ENCODE measurements around the gene TRIM77.
"Not testable (repeated sequence)": the region's sequence is repeated elsewhere in the genome, so short reads cannot be mapped to it uniquely, and the experiment has no call there.

Gene TRIM77, protein sequence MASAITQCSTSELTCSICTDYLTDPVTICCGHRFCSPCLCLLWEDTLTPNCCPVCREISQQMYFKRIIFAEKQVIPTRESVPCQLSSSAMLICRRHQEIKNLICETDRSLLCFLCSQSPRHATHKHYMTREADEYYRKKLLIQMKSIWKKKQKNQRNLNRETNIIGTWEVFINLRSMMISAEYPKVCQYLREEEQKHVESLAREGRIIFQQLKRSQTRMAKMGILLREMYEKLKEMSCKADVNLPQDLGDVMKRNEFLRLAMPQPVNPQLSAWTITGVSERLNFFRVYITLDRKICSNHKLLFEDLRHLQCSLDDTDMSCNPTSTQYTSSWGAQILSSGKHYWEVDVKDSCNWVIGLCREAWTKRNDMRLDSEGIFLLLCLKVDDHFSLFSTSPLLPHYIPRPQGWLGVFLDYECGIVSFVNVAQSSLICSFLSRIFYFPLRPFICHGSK

DNA sequence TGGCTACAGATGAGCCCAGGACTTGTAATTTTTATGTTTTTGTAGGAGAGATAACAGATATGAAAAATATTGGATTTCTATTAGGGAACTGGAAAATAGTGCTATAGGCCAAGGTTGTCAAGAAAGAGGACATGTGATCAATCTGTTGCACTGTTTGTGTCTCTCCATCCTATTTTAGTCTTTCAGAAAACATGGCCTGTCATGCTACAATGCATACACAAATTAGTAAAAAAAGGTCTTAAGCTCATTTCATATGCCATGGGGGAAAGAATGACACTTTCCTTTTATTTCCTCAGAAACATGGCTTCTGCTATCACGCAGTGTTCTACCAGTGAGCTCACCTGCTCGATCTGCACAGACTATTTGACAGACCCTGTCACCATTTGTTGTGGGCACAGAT, at the start of gene TRIM77:
TSS of gene TRIM77 (plus strand) at position 301 of the 400 bp plus-strand sequence. CDS start at position 301, 0 bp downstream.
- not testable (repeated sequence) for DNase-seq (ENCODE audit: low spot score)

DNA sequence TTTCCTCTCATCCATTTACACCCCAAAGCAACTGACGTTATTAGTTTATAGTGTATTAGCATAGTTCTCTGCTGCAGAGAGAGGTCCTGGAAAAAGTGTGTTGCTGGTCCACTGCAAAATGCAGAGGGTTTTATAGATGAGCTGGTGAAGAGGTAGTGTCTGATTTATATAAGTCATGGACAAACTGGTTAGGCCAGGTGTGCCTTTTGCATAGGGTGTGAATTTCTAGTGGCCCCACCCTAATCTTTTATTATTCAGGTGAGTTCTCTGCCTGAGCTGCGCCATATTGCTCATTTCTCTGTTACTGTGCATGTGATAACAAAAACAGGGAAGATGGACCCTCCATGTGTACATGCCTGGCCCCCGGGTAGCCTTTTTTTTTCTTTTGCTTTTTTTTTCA, 43.1 kb upstream of the TRIM77 start:
- DNase-seq (ENCODE audit: low spot score), result no peak

DNA sequence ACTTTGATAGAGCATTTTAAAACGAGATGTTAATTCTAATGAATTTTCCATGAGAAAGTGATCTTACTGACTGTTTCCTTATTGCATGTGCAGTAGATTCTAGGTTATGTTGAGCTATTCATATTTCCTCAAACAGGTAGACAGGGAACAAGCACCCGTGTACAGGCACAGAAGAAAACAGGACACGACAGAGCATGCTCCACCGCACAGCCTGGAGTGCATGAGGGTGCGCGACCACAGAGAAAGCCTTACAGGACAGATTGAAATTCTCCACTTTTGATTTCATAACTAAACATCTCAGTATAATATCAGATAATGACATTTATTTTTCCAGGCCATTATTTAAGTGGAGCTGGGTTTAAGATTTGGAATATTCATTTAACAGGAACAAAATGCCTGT, 41.9 kb upstream of the TRIM77 start:
- not testable (repeated sequence) for DNase-seq (ENCODE audit: low spot score)

DNA sequence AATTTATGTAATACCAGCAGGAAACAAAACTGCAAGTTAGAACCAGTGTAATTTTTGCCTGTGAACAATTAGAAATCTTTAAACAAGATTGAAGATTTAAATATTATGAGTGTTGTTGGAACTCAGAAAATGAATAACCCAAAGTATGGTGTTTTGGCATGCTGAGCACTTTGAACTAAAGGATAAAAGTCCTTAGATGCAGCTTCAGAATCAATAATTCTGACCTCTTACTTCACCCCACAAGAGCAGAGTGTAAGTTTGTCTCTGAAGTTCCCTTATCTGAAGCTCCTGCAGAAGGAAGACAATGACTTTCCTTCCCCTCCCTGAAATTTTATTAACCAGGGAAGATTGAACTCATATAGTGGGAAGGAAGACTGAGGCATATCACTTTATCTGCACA, 40.5 kb upstream of the TRIM77 start:
- DNase-seq (ENCODE audit: low spot score), result not testable (repeated sequence)

DNA sequence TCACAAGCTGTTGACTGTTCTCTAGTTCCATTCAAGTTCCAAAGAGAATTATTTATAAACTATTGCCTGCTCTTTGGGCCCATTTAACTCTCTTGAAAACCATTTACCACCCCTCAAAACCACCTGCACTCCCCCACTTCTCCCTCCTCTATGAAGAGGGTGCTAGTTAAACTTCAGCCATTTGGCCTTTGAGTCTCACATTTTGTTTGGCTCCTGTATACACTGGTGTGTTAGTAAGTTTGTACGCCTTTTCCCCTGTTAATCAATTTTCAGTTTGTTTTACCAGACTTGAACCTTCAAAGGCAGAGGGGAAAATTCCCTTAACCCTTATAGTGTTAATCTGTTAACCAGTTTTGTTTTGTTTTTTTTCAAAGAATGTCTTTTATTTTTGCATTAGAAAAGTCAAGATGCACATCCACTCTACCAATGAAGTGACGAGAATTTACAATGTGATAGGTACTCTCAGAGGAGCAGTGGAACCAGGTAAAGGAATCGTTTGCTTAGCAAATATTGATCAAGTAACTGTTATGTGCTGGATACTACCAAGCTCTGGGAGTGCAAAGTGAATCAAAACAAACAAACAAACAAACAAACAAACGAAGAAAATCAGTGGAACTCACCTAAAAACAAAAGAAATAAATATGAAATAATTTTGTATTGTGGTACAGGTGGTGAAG, 40.0 kb upstream of the TRIM77 start:
- not testable (repeated sequence) for DNase-seq (ENCODE audit: low spot score)

DNA sequence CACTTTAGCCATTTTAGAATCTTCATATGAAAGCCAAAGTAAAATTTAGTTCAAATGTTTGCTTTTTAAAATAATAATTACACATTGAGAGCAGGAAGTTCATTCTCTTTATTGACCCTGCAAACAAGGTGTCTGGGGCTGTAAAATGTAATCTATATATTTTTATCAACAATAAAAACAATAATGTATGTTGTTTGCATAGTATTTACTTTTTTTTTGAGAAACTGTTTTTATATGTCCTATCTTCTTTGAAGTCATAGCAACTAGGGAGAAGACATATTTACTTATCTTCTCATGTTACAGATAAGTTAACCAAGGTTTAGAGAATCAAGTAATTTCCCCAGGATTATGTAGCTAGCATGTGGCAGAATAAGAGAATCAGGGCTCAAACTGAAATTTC, 37.6 kb upstream of the TRIM77 start:
- not testable (repeated sequence) for DNase-seq (ENCODE audit: low spot score)

DNA sequence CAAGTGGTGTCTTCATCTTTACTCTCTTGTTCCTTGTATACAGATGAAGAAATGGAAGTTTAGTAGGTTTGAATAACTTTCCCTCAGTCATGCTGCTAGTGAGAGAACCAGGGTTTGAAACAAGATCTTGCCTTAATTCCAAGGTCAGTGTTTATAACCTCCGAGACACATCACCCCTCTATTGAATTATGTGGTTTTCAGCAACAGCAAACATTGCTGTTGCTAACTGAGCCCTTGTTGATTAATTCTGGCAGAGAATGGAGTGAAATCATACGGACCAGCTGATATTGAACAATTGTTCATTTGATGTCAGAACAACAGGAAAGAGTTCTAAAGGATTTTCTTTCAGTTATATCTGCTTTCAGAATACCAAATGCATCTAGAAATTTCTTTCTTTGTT, 36.7 kb upstream of the TRIM77 start:
- not testable (repeated sequence) for DNase-seq (ENCODE audit: low spot score)

DNA sequence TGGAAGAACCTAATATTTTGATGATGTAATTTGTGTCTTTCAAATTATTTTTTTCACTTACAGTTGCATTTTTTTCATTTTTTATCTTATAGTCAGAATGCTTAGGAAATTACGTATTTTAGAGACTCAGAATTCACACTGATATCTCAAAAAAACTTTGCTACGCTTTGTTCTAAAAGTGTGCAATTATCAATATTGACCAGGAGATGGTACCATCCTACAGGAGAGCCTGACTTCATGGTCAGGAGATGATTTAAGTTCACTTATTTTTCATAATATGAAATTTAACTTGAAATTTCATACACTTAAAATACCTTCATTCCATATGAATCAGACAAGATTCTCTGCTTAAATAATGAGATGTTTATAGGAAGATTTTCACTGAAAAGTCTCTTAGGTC, 34.7 kb upstream of the TRIM77 start:
- not testable (repeated sequence) for DNase-seq (ENCODE audit: low spot score)

DNA sequence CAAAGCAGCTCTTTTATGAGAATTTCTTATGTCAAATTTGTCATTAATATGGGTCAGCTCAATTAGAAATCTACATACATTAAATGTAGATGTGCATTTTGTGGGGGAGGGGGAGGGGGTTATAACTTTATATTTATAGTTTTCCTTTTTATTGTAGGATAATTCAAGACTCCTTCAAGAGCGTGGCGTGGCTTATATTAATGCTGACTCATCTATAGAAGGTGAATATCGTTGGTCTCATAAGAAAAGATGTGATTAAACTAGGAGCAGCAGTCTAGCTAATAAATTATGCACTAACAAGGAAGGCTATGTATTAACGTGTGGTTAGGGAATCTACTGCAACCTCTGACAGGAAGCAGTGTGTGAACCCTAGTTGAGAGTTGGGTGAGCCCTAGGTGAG, 34.2 kb upstream of the TRIM77 start:
- DNase-seq (ENCODE audit: low spot score), result not testable (repeated sequence)

DNA sequence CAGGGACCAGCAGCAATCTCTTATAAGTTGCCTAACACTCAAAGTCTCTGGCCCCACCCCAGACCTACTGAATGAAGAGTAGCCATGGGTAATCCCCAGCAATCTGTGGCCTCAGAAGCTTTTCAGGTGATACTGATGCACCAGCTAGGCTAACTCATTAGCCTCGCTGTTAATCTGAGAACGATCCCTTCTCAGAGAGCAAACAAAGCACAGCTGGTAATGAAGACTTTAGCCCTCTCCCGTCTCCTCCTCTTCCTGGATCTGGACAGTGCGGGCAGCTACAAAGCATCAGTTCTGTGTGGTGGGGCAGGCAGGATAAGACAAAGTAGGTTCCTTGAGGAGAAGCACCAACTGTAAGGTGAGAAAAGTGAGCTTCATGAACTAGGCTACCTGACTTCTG, 3.0 kb upstream of the TRIM77 start:
- DNase-seq (ENCODE audit: low spot score), result not testable (repeated sequence)

DNA sequence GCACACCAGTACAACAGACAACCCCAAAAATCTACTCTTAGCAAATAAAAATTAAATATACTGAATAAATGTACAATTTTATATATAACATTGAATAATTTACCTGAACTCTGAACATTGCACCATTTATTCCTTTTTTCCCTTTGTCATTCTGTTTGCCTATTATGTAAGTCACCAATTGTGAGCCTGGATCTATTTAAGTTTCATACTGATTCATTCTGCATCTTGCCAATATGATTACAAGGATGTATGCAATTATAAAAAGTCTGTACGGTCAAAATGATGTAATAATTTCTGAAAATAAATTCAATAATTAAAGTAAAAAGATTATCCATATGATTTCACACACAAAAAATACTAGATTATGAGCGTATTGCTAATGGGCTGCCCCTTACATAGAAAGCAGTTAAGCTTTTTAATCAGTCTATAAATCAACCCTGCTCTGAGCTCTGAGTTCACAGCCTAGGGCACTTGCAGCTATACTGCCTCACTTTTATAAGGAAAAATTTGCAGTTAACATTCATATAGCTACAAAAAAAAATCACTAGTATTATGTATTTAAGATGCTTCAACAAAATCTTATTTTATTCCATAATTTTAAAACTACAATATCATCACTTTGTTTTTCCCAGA, 14.9 kb downstream of the TRIM77 start:
- DNase-seq (ENCODE audit: low spot score), result not testable (repeated sequence)

DNA sequence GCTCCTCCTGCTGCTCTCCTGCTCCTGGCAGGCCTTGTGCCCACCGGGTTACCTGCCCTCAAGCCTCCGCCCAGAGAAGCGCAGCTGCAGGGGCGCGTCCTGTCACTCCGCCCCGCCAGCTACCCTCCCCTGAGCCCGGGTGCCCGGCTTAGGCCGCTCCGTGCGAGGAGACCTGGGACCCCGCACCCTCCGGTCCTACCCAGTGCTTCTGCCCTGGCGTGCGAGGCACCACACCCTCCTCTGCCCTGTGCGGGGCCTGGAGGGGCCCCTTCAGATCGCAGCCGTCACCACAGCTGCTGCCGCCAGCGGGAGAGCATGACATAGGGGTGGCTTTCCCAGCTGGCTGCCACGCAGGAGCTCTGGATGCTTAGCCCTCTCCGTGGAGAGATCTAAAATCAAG, 20.1 kb downstream of the TRIM77 start:
- not testable (repeated sequence) for DNase-seq (ENCODE audit: low spot score)

DNA sequence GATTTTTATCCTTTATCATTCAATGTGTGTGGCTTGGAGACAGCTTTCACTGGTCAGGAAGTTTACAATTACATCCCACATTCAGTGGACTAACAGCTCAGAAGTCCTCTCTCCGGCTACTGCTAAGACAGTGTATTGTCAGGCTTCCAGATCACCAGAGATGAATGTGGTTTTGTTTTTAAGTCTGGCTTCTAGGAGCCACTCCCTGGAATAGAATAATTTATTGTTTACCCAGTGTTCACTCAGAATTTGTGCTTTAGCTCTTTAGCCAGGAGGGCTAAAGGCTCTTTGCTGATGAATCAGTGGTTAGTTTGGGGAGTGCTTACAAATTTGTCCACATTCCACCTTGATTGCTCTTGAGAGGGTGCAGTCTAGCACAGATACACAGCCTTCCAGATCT, 26.5 kb downstream of the TRIM77 start:
- DNase-seq (ENCODE audit: low spot score), result no peak

DNA sequence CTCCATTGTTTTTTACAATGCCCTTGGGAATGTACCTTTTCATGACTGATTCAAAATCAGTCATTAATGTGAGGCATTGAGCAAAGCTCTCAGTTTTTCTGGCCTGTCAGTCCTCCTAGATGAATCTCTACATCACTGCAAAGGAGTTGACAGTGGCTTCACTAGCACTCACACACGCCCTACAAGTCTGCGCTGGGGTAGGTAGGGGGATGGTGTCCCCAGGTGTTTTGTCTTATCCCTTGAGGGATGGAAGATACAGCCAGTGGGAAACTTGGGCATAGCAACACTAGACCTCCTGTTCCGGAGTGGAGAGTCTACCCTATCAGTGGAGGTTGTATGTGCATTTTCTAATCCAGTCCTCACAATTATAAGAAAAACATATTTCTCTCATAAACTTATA, 27.0 kb downstream of the TRIM77 start:
- no peak for DNase-seq (ENCODE audit: low spot score)

DNA sequence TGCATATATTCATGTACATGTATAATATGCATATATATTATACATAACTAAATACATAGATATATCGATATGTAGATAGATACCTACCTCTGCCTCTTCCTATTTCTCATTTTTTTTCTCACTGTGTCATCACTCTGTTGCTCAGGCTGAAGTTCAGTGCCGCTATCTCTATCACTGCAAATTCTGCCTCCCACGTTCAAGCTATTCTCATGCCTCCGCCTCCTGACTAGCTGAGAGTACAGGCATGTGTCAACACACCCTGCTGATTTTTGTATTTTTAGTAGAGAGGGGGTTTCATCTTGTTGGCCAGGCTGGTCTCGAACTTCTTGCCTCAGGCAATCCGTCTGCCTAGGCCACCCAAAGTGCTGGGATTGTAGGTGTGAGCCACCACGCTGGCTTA, 31.3 kb downstream of the TRIM77 start:
- not testable (repeated sequence) for DNase-seq (ENCODE audit: low spot score)

DNA sequence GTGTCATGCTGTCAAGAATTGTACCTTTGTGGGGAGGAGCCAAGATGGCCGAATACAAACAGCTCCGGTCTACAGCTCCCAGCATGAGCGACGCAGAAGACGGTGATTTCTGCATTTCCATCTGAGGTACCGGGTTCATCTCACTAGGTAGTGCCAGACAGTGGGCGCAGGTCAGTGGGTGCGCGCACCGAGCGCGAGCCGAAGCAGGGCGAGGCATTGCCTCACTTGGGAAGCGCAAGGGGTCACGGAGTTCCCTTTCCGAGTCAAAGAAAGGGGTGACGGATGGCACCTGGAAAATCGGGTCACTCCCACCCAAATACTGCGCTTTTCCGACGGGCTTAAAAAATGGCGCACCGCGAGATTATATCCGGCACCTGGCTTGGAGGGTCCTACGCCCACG, 34.1 kb downstream of the TRIM77 start:
- DNase-seq (ENCODE audit: low spot score), result not testable (repeated sequence)

DNA sequence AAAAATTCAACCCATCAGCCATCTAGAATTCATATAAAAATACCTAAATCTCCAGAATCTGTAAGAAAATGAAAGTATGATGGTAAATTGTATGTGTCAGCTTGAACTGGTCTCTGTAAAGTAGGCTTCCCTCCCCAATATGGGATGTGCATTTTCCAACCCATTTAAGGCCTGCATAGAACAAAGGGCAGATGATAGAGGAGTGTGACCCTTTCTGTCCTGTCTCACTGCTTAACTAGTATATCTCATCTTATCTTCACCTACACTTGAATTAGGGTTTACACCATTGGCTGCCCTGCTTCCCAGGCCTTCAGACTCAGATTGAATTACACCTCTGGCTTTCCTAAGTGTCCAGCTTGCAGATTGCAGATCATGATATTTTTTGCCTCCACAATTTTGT, 40.7 kb downstream of the TRIM77 start:
- DNase-seq (ENCODE audit: low spot score), result not testable (repeated sequence)

Measured in hepatic stellate cell (primary cell).